Activated CD4-positive, alpha-beta T cell treated with anti-CD3 and anti-CD28 coated beads for 36 hours (primary cell): Measurements from ENCODE around the gene C15orf39. TPM values are rescaled to one million over a fixed set of nuclear protein-coding genes. Genes with fewer than 3 reads are reported as not detected.

Source experiments
- ATAC-seq: fragments of 200-7000 bp; cut with Tn5 transposase; one replicate; pipeline ENCODE4 v1.10.0; 2021; ENCODE audit warnings: mild to moderate bottlenecking, moderate library complexity
- CTCF ChIA-PET: fragments of 350-600 bp; sonication (Branson Sonifier 250); formaldehyde crosslinking; loops from one replicate; lab custom pipeline; 2021; ENCODE audit warnings: antibody characterized with exemption; lab: Charles Lee
- POLR2A ChIA-PET: fragments of 350-600 bp; sonication (Branson Sonifier 250); formaldehyde crosslinking; loops from one replicate; lab custom pipeline; 2021; ENCODE audit warnings: antibody characterized with exemption, inconsistent platforms; lab: Charles Lee
- DNase-seq: peaks from one replicate; pipeline ENCODE4 v3.0.0-alpha.2; 2020
- H3K27ac Mint-ChIP-seq: one replicate; pipeline ENCODE4 v1.8.0; 2021; ENCODE audit warnings: mixed read lengths
- H3K27me3 Mint-ChIP-seq: one replicate; pipeline ENCODE4 v1.8.0; 2021; ENCODE audit warnings: mixed read lengths
- H3K36me3 Mint-ChIP-seq: one replicate; pipeline ENCODE4 v1.8.0; 2021; ENCODE audit warnings: low read depth, mixed read lengths
- H3K4me1 Mint-ChIP-seq: one replicate; pipeline ENCODE4 v1.8.0; 2021; ENCODE audit warnings: mixed read lengths
- H3K4me3 Mint-ChIP-seq: one replicate; pipeline ENCODE4 v1.8.0; 2021; ENCODE audit warnings: mild to moderate bottlenecking, moderate library complexity, mixed read lengths
- H3K9me3 Mint-ChIP-seq: one replicate; pipeline ENCODE4 v1.8.0; 2021; ENCODE audit warnings: low read depth, mixed read lengths
- intact Hi-C, 2 experiments: fragments of 100-400 bp; cut with DNase I in 1 of 2; cut with micrococcal nuclease in 1 of 2; formaldehyde crosslinking; loops; one replicate each; pipeline versions ENCODE4 v1.14.2 to v1.15.1; 2022 to 2024; cut with DNase I, micrococcal nuclease
- total RNA-seq, 2 experiments: library from RNA; stranded (reverse); gene quantifications; one replicate each; pipeline ENCODE4 v1.2.3, GENCODE V29; 2021

C15orf39 gene
- total RNA-seq, 2 experiments from 2014 or later: 18.6 to 25.1 TPM

- Mint-ChIP-seq H3K27ac (no peak overlapping the region), H3K4me3 (no peak overlapping the region), H3K36me3 (peaks cover 3% of the 10 kb centered on the region), H3K9me3 (no peaks in the 10 kb centered on the region), H3K27me3 (peaks cover 2% of the 10 kb centered on the region), H3K4me1 (peaks cover 26% of the 10 kb centered on the region)
- intact Hi-C loops: no loop called here
- ATAC-seq (no peak), DNase-seq (no peak)
- CTCF ChIA-PET: interaction anchor here (0.7 to 1.3 kb wide), 4 partner anchors 70 to 249 kb away, joined by 3 to 5 read pairs (median 3); no protein-coding TSS in a partner anchor
- POLR2A ChIA-PET: interaction anchor here (0.6 to 1.1 kb wide), 2 partner anchors 169 to 247 kb away, joined by 4 to 7 read pairs; partner anchors contain the start of gene MAN2C1
Measured at GRCh38 chr15:75199357-75199940, 2.2 kb upstream of the C15orf39 start.

GRCh38 chr15:75200391-75200764, 1.3 kb upstream of the C15orf39 start:
- no peaks in the 10 kb centered on the region for H3K27me3 Mint-ChIP-seq
- POLR2A ChIA-PET: interaction anchor here (1.1 kb wide), 1 partner anchor 168 kb away, joined by 4 read pairs; the partner anchor contains the start of gene MAN2C1
- H3K9me3 Mint-ChIP-seq: no peaks in the 10 kb centered on the region
- H3K4me3 Mint-ChIP-seq: peak overlapping the region; percentile 86
- peaks cover 8% of the 10 kb centered on the region for H3K36me3 Mint-ChIP-seq
- H3K4me1 Mint-ChIP-seq: peaks cover 34% of the 10 kb centered on the region
- DNase-seq (no peak), ATAC-seq (no peak)
- intact Hi-C loops: loop anchor here (2.0 to 10.0 kb wide), 11 partner anchors 108 to 1206 kb away; partner anchors contain the start of genes CSK (in 1 of the 2), FAM219B (in 1 of the 2), FBXO22 (in 1 of the 2) and IMP3 (in 1 of the 2)
- CTCF ChIA-PET: interaction anchor here (0.8 to 2.0 kb wide), 4 partner anchors 20 to 412 kb away, joined by 3 to 7 read pairs (median 5); no protein-coding TSS in a partner anchor
- no peak overlapping the region for H3K27ac Mint-ChIP-seq

- H3K4me3 Mint-ChIP-seq: peak overlapping the region; percentile 86
- no peaks in the 10 kb centered on the region for H3K9me3 Mint-ChIP-seq
- H3K36me3 Mint-ChIP-seq: peaks cover 8% of the 10 kb centered on the region
- ATAC-seq: no peak
- POLR2A ChIA-PET: interaction anchor here (0.8 to 1.2 kb wide), 4 partner anchors 167 to 254 kb away, joined by 3 to 4 read pairs (median 3); partner anchors contain the start of genes MAN2C1, PPCDC and SCAMP5
- intact Hi-C loops: loop anchor here (1.0 to 10.0 kb wide), 13 partner anchors 109 to 1206 kb away; partner anchors contain the start of genes CSK (in 1 of the 2), FAM219B (in 1 of the 2), FBXO22 (in 1 of the 2) and IMP3 (in 1 of the 2)
- peaks cover 34% of the 10 kb centered on the region for H3K4me1 Mint-ChIP-seq
- no peaks in the 10 kb centered on the region for H3K27me3 Mint-ChIP-seq
- peak overlapping the region; percentile 83 for H3K27ac Mint-ChIP-seq
- CTCF ChIA-PET: interaction anchor here (0.6 to 2.0 kb wide), 17 partner anchors 10 to 566 kb away, joined by 3 to 7 read pairs (median 3); partner anchors contain the start of genes PPCDC, RPP25 and SCAMP5
- DNase-seq: peak; percentile 81
Measured at GRCh38 chr15:75200765-75201615, 692 bp upstream of the C15orf39 start.

GRCh38 chr15:75202251-75203016, 752 bp downstream of the C15orf39 start:
- intact Hi-C loops: loop anchor here (1.0 to 10.0 kb wide), 22 partner anchors 94 to 1208 kb away; partner anchors contain the start of genes CSK (in 2 of the 2), SCAMP2 (in 2 of the 2), SIN3A (in 2 of the 2) and CLK3 (in 1 of the 2)
- peak; percentile 93 for DNase-seq
- POLR2A ChIA-PET: interaction anchor here (0.5 to 1.2 kb wide), 3 partner anchors 35 to 208 kb away, joined by 3 read pairs; partner anchors contain the start of genes PPCDC and SCAMP5
- ATAC-seq: peak; percentile 59
- Mint-ChIP-seq H3K4me1 (peaks cover 34% of the 10 kb centered on the region), H3K9me3 (no peaks in the 10 kb centered on the region), H3K27ac (peak overlapping the region; percentile 89), H3K4me3 (peak overlapping the region; percentile 86), H3K27me3 (no peaks in the 10 kb centered on the region), H3K36me3 (peaks cover 16% of the 10 kb centered on the region)
- CTCF ChIA-PET: interaction anchor here (0.9 to 4.3 kb wide), 6 partner anchors 11 to 246 kb away, joined by 3 to 64 read pairs (median 6); partner anchors contain the start of genes PPCDC and RPP25

- peaks cover 21% of the 10 kb centered on the region for H3K36me3 Mint-ChIP-seq
- H3K4me1 Mint-ChIP-seq: peaks cover 34% of the 10 kb centered on the region
- H3K9me3 Mint-ChIP-seq: no peaks in the 10 kb centered on the region
- ChIA-PET CTCF (interaction anchor here (0.6 to 4.3 kb wide), 13 partner anchors 11 to 444 kb away, joined by 3 to 64 read pairs (median 5); partner anchors contain the start of genes PPCDC and SNX33), POLR2A (interaction anchor here (0.6 to 2.2 kb wide), 3 partner anchors 31 to 180 kb away, joined by 6 to 7 read pairs (median 7); partner anchors contain the start of gene PPCDC)
- peak overlapping the region; percentile 86 for H3K4me3 Mint-ChIP-seq
- no peaks in the 10 kb centered on the region for H3K27me3 Mint-ChIP-seq
- peak overlapping the region; percentile 78 for H3K27ac Mint-ChIP-seq
- intact Hi-C loops: loop anchor here (2.0 to 10.0 kb wide), 14 partner anchors 111 to 1208 kb away; partner anchors contain the start of genes CSK (in 2 of the 2), CLK3 (in 1 of the 2), FAM219B (in 1 of the 2) and FBXO22 (in 1 of the 2)
- peak; percentile 39 for DNase-seq
- no peak for ATAC-seq
Measured at GRCh38 chr15:75203017-75203907, 1.6 kb downstream of the C15orf39 start.

GRCh38 chr15:75203908-75204263, 2.2 kb downstream of the C15orf39 start:
- POLR2A ChIA-PET: interaction anchor here (1.0 to 2.2 kb wide), 4 partner anchors 11 to 181 kb away, joined by 6 to 7 read pairs (median 6); partner anchors contain the start of gene PPCDC
- Mint-ChIP-seq H3K4me3 (peak overlapping the region; percentile 86), H3K9me3 (no peaks in the 10 kb centered on the region), H3K27me3 (no peaks in the 10 kb centered on the region), H3K36me3 (peaks cover 21% of the 10 kb centered on the region), H3K27ac (peak overlapping the region; percentile 78), H3K4me1 (peaks cover 34% of the 10 kb centered on the region)
- CTCF ChIA-PET: interaction anchor here (0.7 to 4.3 kb wide), 17 partner anchors 10 to 444 kb away, joined by 3 to 64 read pairs (median 5); partner anchors contain the start of genes PPCDC, SCAMP5 and SNX33
- DNase-seq (peak; percentile 38), ATAC-seq (peak; percentile 3)
- intact Hi-C loops: loop anchor here (1.0 to 10.0 kb wide), 18 partner anchors 112 to 1209 kb away; partner anchors contain the start of genes CSK (in 2 of the 2), CLK3 (in 1 of the 2), COX5A (in 1 of the 2) and FAM219B (in 1 of the 2)

GRCh38 chr15:75204340-75205063, 2.8 kb downstream of the C15orf39 start:
- intact Hi-C loops: loop anchor here (1.0 to 10.0 kb wide), 13 partner anchors 112 to 1210 kb away; partner anchors contain the start of genes COX5A (in 1 of the 2), CSK (in 1 of the 2), FAM219B (in 1 of the 2) and FBXO22 (in 1 of the 2)
- Mint-ChIP-seq H3K4me3 (peak overlapping the region; percentile 86), H3K36me3 (peaks cover 27% of the 10 kb centered on the region), H3K27me3 (no peaks in the 10 kb centered on the region), H3K27ac (peak overlapping the region; percentile 58), H3K4me1 (peaks cover 38% of the 10 kb centered on the region), H3K9me3 (no peaks in the 10 kb centered on the region)
- CTCF ChIA-PET: interaction anchor here (0.6 to 4.3 kb wide), 19 partner anchors 10 to 443 kb away, joined by 3 to 64 read pairs (median 5); partner anchors contain the start of genes PPCDC, SCAMP5 and SNX33
- POLR2A ChIA-PET: interaction anchor here (1.0 to 2.2 kb wide), 4 partner anchors 10 to 181 kb away, joined by 6 to 7 read pairs (median 6); partner anchors contain the start of gene PPCDC
- peak; percentile 94 for DNase-seq
- ATAC-seq: peak; percentile 69

- no peaks in the 10 kb centered on the region for H3K9me3 Mint-ChIP-seq
- DNase-seq (no peak), ATAC-seq (no peak)
- H3K36me3 Mint-ChIP-seq: peaks cover 30% of the 10 kb centered on the region
- POLR2A ChIA-PET: interaction anchor here (1.0 to 2.2 kb wide), 2 partner anchors 10 to 182 kb away, joined by 6 read pairs; partner anchors contain the start of gene PPCDC
- peaks cover 38% of the 10 kb centered on the region for H3K4me1 Mint-ChIP-seq
- H3K27ac Mint-ChIP-seq: no peak overlapping the region
- CTCF ChIA-PET: interaction anchor here (1.2 to 4.3 kb wide), 8 partner anchors 11 to 210 kb away, joined by 3 to 64 read pairs (median 9); partner anchors contain the start of genes PPCDC and SCAMP5
- H3K4me3 Mint-ChIP-seq: no peak overlapping the region
- intact Hi-C loops: loop anchor here (1.0 to 10.0 kb wide), 6 partner anchors 176 to 1210 kb away; partner anchors contain the start of genes CSK (in 1 of the 2), IMP3 (in 1 of the 2), PML (in 1 of the 2) and RPP25 (in 1 of the 2)
- no peaks in the 10 kb centered on the region for H3K27me3 Mint-ChIP-seq
Measured at GRCh38 chr15:75205064-75205395, 3.3 kb downstream of the C15orf39 start.
